KMS-11 (cell line): ENCODE data around the gene ACOXL.

Source experiments
- H2AFZ ChIP-seq: fragments of 200-600 bp; sonication (generic); 2 replicates; pipeline ENCODE4 v1.6.1; 2016; ENCODE audit warnings: antibody characterized with exemption, mixed run types, low read depth
- H3K27ac ChIP-seq: fragments of 200-600 bp; sonication (generic); 2 replicates; pipeline ENCODE4 v1.6.1; 2016; ENCODE audit warnings: mild to moderate bottlenecking, mixed run types
- H3K27me3 ChIP-seq: fragments of 200-600 bp; sonication (generic); 2 replicates; pipeline ENCODE4 v1.6.1; 2017; ENCODE audit warnings: mild to moderate bottlenecking, low read depth, mixed run types, moderate library complexity; ENCODE audit not compliant: insufficient read depth
- H3K36me3 ChIP-seq: fragments of 200-600 bp; sonication (generic); 2 replicates; pipeline ENCODE4 v1.6.1; 2017; ENCODE audit warnings: mild to moderate bottlenecking, mixed run types; ENCODE audit not compliant: insufficient read depth
- H3K4me1 ChIP-seq: fragments of 200-600 bp; sonication (generic); 2 replicates; pipeline ENCODE4 v1.6.1; 2016; ENCODE audit warnings: mild to moderate bottlenecking, low read depth, mixed run types; ENCODE audit not compliant: poor library complexity, severe bottlenecking
- H3K4me2 ChIP-seq: fragments of 200-600 bp; sonication (generic); 2 replicates; pipeline ENCODE4 v1.7.0; 2016; ENCODE audit warnings: mild to moderate bottlenecking, mixed run types
- H3K4me3 ChIP-seq: fragments of 200-600 bp; sonication (generic); IDR thresholded peaks from 2 replicates; pipeline ENCODE4 v1.6.1; 2017; ENCODE audit warnings: low read depth, low read length, mixed read lengths; ENCODE audit not compliant: insufficient read depth
- H3K79me2 ChIP-seq: fragments of 200-600 bp; sonication (generic); 2 replicates; pipeline ENCODE4 v1.6.1; 2016; ENCODE audit warnings: low read depth, mixed run types; ENCODE audit not compliant: insufficient read depth
- H3K9ac ChIP-seq: fragments of 200-600 bp; sonication (generic); 2 replicates; pipeline ENCODE4 v1.6.1; 2016; ENCODE audit warnings: mild to moderate bottlenecking, mixed run types
- H4K20me1 ChIP-seq: fragments of 200-600 bp; sonication (generic); 2 replicates; pipeline ENCODE4 v1.6.1; 2016; ENCODE audit warnings: mild to moderate bottlenecking, mixed run types; ENCODE audit not compliant: insufficient read depth
- CTCF ChIP-seq: fragments of 200-600 bp; sonication (generic); conservative IDR thresholded peaks from 2 replicates; pipeline ENCODE4 v1.6.1; 2017; ENCODE audit warnings: low read depth, mild to moderate bottlenecking, antibody characterized with exemption, low read length, moderate library complexity, mixed read lengths

The ACOXL gene

GRCh38 chr2:111057721-111058120 is 325.3 kb downstream of the ACOXL start:
- Histone ChIP-seq H3K4me3 (no peak overlapping the region), H3K27me3 (no peaks in the 10 kb centered on the region), H3K4me1 (peaks cover 24% of the 10 kb centered on the region), H3K4me2 (no peak overlapping the region), H2AFZ (no peak overlapping the region), H3K79me2 (no peaks in the 10 kb centered on the region), H3K27ac (no peak overlapping the region), H3K36me3 (no peaks in the 10 kb centered on the region), H4K20me1 (no peaks in the 10 kb centered on the region), H3K9ac (no peak overlapping the region)
- no peak for TF ChIP-seq CTCF

- Histone ChIP-seq H3K36me3 (no peaks in the 10 kb centered on the region), H3K4me3 (no peak overlapping the region), H3K27ac (no peak overlapping the region), H3K4me1 (peaks cover 30% of the 10 kb centered on the region), H4K20me1 (no peaks in the 10 kb centered on the region), H2AFZ (no peak overlapping the region), H3K4me2 (no peak overlapping the region), H3K9ac (no peak overlapping the region), H3K79me2 (no peaks in the 10 kb centered on the region), H3K27me3 (no peaks in the 10 kb centered on the region)
- TF ChIP-seq CTCF: no peak
These were observed 325.9 kb downstream of the ACOXL start for GRCh38 chr2:111058264-111058663.

- H3K9ac ChIP-seq: no peak overlapping the region
- no peak overlapping the region for H3K27ac ChIP-seq
- no peak overlapping the region for H3K4me3 ChIP-seq
- no peak for TF ChIP-seq CTCF
- no peaks in the 10 kb centered on the region for H3K27me3 ChIP-seq
- no peak overlapping the region for H2AFZ ChIP-seq
- H4K20me1 ChIP-seq: no peaks in the 10 kb centered on the region
- H3K4me1 ChIP-seq: peaks cover 30% of the 10 kb centered on the region
- H3K79me2 ChIP-seq: no peaks in the 10 kb centered on the region
- H3K36me3 ChIP-seq: no peaks in the 10 kb centered on the region
- H3K4me2 ChIP-seq: no peak overlapping the region
These were observed 328.8 kb downstream of the ACOXL start for GRCh38 chr2:111061191-111061590.

GRCh38 chr2:111062417-111062816 is 330.0 kb downstream of the ACOXL start:
- Histone ChIP-seq H3K27ac (0 out of 2 replicates have a peak overlapping the region, but pooled peaks have one; percentile 28), H3K27me3 (no peaks in the 10 kb centered on the region), H3K79me2 (no peaks in the 10 kb centered on the region), H3K36me3 (no peaks in the 10 kb centered on the region), H2AFZ (no peak overlapping the region), H4K20me1 (no peaks in the 10 kb centered on the region), H3K4me2 (peak overlapping the region; percentile 39), H3K9ac (no peak overlapping the region), H3K4me1 (peaks cover 30% of the 10 kb centered on the region), H3K4me3 (no peak overlapping the region)
- no peak for TF ChIP-seq CTCF
